ENCODE results near the gene CHEK1. TPM values are rescaled to one million over a fixed set of nuclear protein-coding genes. Genes with fewer than 3 reads are reported as not detected.

CHEK1 gene
- total and polyA plus RNA-seq, 5 donors, result 0.32 to 2.5 (median 1.7) TPM

DNA sequence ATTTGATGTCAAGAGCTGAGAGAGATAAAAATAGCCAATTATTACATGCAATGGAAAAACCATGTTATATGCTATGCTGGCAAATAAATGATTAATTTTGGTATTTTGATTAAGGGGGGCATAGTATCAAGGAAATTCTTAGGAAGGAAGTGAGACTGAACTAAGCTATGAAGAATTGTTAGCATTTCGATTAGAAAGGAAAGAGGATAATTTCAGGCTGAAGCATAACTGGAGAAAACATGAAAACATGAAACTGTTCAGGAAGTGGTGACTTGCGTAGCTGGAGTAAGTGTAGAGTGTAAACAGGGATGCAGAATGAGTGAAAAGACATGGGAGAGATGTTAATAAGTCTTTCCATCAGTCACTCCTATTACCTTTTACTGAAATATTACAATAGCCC is 49.2 kb downstream of the CHEK1 start:
- ATAC-seq, result no peak
- H3K4me1 ChIP-seq (ENCODE audit: control insufficient read depth, insufficient read depth, low read length), result no peaks in the 10 kb centered on the region
- no peak overlapping the region for H3K4me3 ChIP-seq (ENCODE audit: low read length)
- no peak overlapping the region for H3K27ac ChIP-seq (ENCODE audit: low read length)
- no peaks in the 10 kb centered on the region for H3K9me3 ChIP-seq (ENCODE audit: control insufficient read depth, low read length)
- 66% methylated on average over 2 of the region's 2 CpGs for WGBS
- intact Hi-C loops (cut with DNase I), result no loop called here
- DNase-seq, result no peak
- H3K27me3 ChIP-seq (ENCODE audit: control insufficient read depth, insufficient read depth), result no peaks in the 10 kb centered on the region

DNA sequence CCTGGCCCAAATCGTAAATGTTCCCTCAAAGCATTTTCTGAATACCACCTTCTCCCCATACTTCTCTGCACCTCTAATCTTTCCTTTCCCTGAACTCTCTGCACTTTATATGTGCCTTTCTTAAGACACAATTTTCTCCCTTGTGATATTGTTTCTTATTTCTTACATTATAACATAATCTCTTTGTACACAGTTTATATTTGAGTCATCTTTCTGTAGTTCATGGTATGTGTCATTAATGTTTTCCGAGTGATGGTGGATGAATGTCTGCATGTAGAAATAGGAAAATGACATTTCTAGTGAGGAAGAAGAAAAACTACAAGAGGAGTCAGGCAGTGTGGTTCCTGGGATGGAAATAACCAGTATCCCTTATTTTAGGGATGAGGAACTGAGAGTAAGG is 50.2 kb downstream of the CHEK1 start:
- no peak for ATAC-seq
- Histone ChIP-seq H3K27ac (ENCODE audit: low read length) (no peak overlapping the region), H3K4me1 (ENCODE audit: control insufficient read depth, insufficient read depth, low read length) (no peaks in the 10 kb centered on the region), H3K27me3 (ENCODE audit: control insufficient read depth, insufficient read depth) (no peaks in the 10 kb centered on the region), H3K4me3 (ENCODE audit: low read length) (no peak overlapping the region), H3K9me3 (ENCODE audit: control insufficient read depth, low read length) (no peaks in the 10 kb centered on the region)
- intact Hi-C loops (cut with DNase I), result no loop called here
- WGBS, result 91% methylated on average over 2 of the region's 2 CpGs
- DNase-seq, result no peak

DNA sequence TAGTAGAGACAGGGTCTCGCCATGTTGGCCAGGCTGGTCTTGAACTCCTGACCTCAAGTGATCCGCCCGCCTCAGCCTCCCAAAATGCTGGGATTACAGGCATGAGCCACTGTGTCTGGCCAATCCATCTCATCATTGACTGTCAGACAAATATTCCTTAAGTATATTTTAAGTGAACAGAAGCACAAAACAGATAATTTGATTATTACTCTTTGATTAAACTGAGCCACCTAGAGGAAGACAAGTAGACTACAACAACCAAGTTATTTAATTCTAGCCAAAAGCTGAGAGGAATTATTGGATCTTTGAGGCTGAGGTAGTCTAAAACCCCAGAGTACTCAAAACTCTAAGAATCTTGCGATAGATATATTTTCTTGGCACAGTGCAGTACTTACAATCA is 54.4 kb downstream of the CHEK1 start:
- no peak for ATAC-seq
- H3K9me3 ChIP-seq (ENCODE audit: control insufficient read depth, low read length), result no peaks in the 10 kb centered on the region
- no peak for DNase-seq
- 94% methylated on average over 4 of the region's 4 CpGs for WGBS
- no peak overlapping the region for H3K27ac ChIP-seq (ENCODE audit: low read length)
- H3K27me3 ChIP-seq (ENCODE audit: control insufficient read depth, insufficient read depth), result no peaks in the 10 kb centered on the region
- H3K4me1 ChIP-seq (ENCODE audit: control insufficient read depth, insufficient read depth, low read length), result no peaks in the 10 kb centered on the region
- H3K4me3 ChIP-seq (ENCODE audit: low read length), result no peak overlapping the region
- intact Hi-C loops (cut with DNase I), result no loop called here

DNA sequence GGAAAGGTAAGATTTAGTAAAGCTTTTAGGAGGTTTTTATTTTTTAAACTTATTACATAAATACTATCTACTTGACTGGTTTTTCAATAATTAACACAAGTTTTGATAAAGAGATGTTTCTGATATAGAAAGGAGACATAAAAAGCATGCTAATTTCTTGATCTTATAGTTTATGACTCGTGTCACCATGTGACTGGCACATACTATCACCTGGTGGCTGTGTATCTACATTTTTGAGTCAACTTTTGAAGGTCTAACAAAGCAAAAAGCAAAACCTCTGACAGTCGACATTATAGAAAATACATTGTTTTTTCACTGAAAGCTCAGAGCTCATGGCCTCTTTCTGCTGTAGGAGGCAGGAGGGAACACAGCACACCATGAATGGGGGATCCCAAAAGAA is 54.9 kb downstream of the CHEK1 start:
- WGBS, result 93% methylated on average over 2 of the region's 2 CpGs
- H3K4me1 ChIP-seq (ENCODE audit: control insufficient read depth, insufficient read depth, low read length), result no peaks in the 10 kb centered on the region
- no peak for DNase-seq
- no peak for ATAC-seq
- H3K4me3 ChIP-seq (ENCODE audit: low read length), result no peak overlapping the region
- no peak overlapping the region for H3K27ac ChIP-seq (ENCODE audit: low read length)
- H3K9me3 ChIP-seq (ENCODE audit: control insufficient read depth, low read length), result no peaks in the 10 kb centered on the region
- H3K27me3 ChIP-seq (ENCODE audit: control insufficient read depth, insufficient read depth), result no peaks in the 10 kb centered on the region
- intact Hi-C loops (cut with DNase I), result no loop called here

DNA sequence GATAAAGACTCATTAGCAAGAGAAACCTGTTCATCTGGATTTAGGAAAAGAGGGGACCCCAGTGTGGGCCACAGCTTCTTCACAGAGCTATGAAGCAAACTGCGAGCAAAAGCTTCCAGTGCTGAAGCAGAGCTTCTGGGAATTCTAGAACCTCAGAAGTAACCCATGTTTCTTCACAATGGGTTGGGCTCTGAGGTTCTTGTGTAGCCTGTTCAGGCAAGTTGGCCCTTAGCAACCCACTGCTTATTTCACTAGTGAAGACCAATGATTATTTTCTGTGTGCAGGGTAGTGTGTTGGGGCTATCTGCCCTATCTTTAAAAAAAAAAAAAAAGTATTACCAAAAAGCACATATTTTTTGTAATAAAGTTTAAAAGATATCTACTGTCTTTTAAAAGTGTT is 55.8 kb downstream of the CHEK1 start, which contains the start of gene ACRV1:
ACRV1 (minus strand) TSS at position 101 of the 400 bp plus-strand sequence; CDS start at position 34, 67 bp downstream.
- intact Hi-C loops (cut with DNase I), result no loop called here
- Histone ChIP-seq H3K9me3 (ENCODE audit: control insufficient read depth, low read length) (no peaks in the 10 kb centered on the region), H3K4me1 (ENCODE audit: control insufficient read depth, insufficient read depth, low read length) (no peaks in the 10 kb centered on the region), H3K4me3 (ENCODE audit: low read length) (no peak within 1 kb of the TSS), H3K27ac (ENCODE audit: low read length) (no peak within 1 kb of the TSS), H3K27me3 (ENCODE audit: control insufficient read depth, insufficient read depth) (no peaks in the 10 kb centered on the region)
- ATAC-seq (no peak), DNase-seq (no peak)
- WGBS, result 93% methylated on average over 1 of the region's 1 CpG

DNA sequence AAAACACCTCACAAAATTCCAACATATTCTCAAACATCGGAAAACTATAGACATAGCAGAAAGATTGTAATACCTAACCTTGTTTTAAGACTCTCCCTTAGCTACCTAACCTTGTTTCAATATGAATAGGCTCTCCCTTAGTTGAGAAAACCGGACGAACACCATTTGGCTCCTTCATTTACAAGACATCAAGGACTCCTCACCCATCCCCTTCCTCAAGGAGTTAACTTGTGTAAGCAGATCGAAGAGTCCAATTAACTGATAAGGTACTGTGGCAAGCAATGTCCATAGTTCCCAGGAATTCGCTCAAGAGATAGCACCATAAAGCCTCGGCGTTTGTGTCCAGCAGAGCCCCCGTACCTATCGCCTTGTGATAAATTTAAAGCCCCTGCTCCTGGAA is 60.3 kb downstream of the CHEK1 start:
- DNase-seq, result no peak
- Histone ChIP-seq H3K27me3 (ENCODE audit: control insufficient read depth, insufficient read depth) (no peaks in the 10 kb centered on the region), H3K4me3 (ENCODE audit: low read length) (no peak overlapping the region), H3K9me3 (ENCODE audit: control insufficient read depth, low read length) (no peaks in the 10 kb centered on the region), H3K4me1 (ENCODE audit: control insufficient read depth, insufficient read depth, low read length) (no peaks in the 10 kb centered on the region), H3K27ac (ENCODE audit: low read length) (no peak overlapping the region)
- no peak for ATAC-seq
- intact Hi-C loops (cut with DNase I), result no loop called here
- WGBS, result 54% methylated on average over 9 of the region's 9 CpGs

DNA sequence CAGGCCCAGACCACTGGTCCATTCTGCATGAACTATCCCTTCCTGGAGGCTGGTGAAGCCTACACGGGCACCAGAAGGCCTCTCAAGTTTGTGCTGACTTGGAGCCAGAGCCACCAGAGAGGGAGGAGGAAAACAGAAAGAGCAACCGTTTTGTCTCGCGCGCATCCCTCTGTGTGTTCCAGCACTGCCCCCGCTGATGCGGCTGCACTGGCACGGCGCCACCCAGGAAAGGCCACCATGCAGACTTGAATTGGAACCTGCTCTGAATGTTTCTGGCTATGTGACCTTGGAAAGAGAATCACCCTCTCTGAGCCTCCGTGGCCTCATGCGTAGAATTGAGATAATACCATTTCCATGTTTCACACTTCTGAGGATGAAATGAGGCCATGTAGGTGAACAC is 63.1 kb downstream of the CHEK1 start:
- no peaks in the 10 kb centered on the region for H3K4me1 ChIP-seq (ENCODE audit: control insufficient read depth, insufficient read depth, low read length)
- WGBS, result 92% methylated on average over 11 of the region's 11 CpGs
- DNase-seq, result peak in 1 of 3 donors; percentile 43
- intact Hi-C loops (cut with DNase I), result no loop called here
- H3K27ac ChIP-seq (ENCODE audit: low read length), result no peak overlapping the region
- H3K4me3 ChIP-seq (ENCODE audit: low read length), result no peak overlapping the region
- no peak for ATAC-seq
- H3K9me3 ChIP-seq (ENCODE audit: control insufficient read depth, low read length), result no peaks in the 10 kb centered on the region
- no peaks in the 10 kb centered on the region for H3K27me3 ChIP-seq (ENCODE audit: control insufficient read depth, insufficient read depth)

DNA sequence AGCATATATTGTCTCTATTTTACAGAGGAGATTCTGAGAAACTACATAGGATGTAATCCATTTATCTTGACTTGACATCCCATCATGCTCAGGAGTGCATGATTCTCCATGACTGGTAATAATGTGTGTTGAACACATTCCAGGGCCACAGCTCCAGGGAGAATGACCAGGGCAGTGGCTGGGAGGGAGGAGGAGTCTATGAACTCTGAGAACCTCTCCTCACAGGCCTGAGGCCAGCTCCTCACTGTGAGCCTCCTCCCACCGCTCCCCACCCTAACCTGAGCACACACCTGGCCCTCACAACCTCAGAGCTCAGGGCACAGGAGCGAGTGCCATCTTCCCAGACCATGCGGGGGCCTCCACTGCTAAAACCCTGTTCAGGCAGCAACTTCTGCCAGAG is 63.7 kb downstream of the CHEK1 start:
- Histone ChIP-seq H3K27ac (ENCODE audit: low read length) (no peak overlapping the region), H3K27me3 (ENCODE audit: control insufficient read depth, insufficient read depth) (no peaks in the 10 kb centered on the region), H3K9me3 (ENCODE audit: control insufficient read depth, low read length) (no peaks in the 10 kb centered on the region), H3K4me1 (ENCODE audit: control insufficient read depth, insufficient read depth, low read length) (no peaks in the 10 kb centered on the region), H3K4me3 (ENCODE audit: low read length) (no peak overlapping the region)
- WGBS, result 93% methylated on average over 3 of the region's 3 CpGs
- intact Hi-C loops (cut with DNase I), result no loop called here
- ATAC-seq, result no peak
- DNase-seq, result no peak

DNA sequence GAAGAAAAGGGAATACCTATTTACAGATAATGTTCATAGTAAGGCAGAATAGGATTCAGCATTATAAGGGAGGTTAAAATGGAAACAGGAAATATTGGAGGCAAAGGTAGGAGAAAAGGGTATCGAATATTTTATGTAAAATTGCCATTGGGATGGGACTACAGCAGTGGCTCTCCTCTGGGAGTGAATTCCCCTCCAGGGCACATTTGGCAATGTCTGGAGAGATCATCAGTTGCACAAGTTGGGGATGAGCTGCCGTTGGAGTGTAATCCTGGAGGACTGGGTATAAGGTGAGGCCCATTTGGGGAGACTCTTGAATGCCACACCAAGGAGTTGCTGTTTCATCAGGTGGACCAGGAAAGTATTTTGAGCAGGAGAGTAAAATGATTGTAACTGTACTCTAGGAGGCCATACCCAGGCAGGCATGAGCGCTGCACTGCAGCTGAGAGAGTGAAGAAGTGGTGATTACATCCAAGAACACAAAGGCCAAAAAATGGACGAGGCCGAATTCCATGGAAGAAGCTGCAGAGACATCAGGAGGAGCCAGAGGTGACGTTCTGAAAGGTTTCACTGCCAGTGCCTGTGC is 64.4 kb downstream of the CHEK1 start:
- H3K27ac ChIP-seq (ENCODE audit: low read length), result no peak overlapping the region
- intact Hi-C loops (cut with DNase I), result no loop called here
- ATAC-seq, result no peak
- DNase-seq, result no peak
- no peaks in the 10 kb centered on the region for H3K4me1 ChIP-seq (ENCODE audit: control insufficient read depth, insufficient read depth, low read length)
- no peak overlapping the region for H3K4me3 ChIP-seq (ENCODE audit: low read length)
- no peaks in the 10 kb centered on the region for H3K27me3 ChIP-seq (ENCODE audit: control insufficient read depth, insufficient read depth)
- 81% methylated on average over 6 of the region's 6 CpGs for WGBS
- no peaks in the 10 kb centered on the region for H3K9me3 ChIP-seq (ENCODE audit: control insufficient read depth, low read length)

DNA sequence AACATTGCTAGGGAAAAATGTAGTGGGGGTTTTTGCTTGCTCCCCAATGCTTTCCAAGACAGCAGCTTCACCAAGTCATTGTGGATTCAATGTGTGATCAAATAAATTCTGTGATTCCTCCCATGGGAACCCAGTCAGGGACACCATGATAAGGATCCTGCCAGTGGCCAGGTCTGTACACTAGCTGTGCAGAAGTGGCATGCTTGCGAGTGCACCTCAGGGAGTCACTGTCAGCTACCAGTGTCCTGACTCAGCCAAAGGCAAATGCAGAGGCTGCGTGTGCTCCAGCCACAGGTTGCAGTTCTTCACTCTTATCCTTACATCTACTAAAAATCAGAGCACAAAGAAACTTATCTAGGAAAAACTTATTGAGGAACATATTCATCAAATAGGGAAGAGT is 65.0 kb downstream of the CHEK1 start:
- DNase-seq, result no peak
- 89% methylated on average over 2 of the region's 2 CpGs for WGBS

DNA sequence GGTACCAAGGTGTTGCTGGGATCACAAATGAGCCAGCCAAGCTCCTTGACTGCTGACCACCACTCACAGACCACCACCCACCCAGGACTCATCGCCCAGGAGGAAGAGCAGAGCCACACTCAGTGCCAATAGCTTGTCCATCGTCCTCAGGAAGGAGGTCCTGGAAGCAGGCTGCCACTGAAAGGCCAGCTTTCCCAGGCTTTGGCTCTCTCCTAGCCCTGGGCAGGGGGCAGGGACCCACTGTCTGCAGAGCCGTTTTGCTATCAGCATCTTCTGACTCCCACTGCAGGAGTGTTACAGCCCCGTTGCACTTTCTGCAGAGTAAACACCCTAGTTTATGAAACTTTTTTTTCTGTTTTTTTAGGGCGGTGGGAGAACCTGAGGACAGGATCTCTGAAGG is 67.9 kb downstream of the CHEK1 start:
- WGBS, result 69% methylated on average over 5 of the region's 5 CpGs
- no peaks in the 10 kb centered on the region for H3K27me3 ChIP-seq (ENCODE audit: control insufficient read depth, insufficient read depth)
- H3K4me3 ChIP-seq (ENCODE audit: low read length), result no peak overlapping the region
- no peak overlapping the region for H3K27ac ChIP-seq (ENCODE audit: low read length)
- intact Hi-C loops (cut with DNase I), result no loop called here
- ATAC-seq (no peak), DNase-seq (no peak)
- H3K4me1 ChIP-seq (ENCODE audit: control insufficient read depth, insufficient read depth, low read length), result no peaks in the 10 kb centered on the region
- H3K9me3 ChIP-seq (ENCODE audit: control insufficient read depth, low read length), result no peaks in the 10 kb centered on the region

More for the DNA sequence above, 65.0 kb downstream of the CHEK1 start:
- no peak overlapping the region for H3K27ac ChIP-seq (ENCODE audit: low read length)
- intact Hi-C loops (cut with DNase I), result no loop called here
- H3K27me3 ChIP-seq (ENCODE audit: control insufficient read depth, insufficient read depth), result no peaks in the 10 kb centered on the region
- no peak overlapping the region for H3K4me3 ChIP-seq (ENCODE audit: low read length)
- ATAC-seq, result no peak
- H3K9me3 ChIP-seq (ENCODE audit: control insufficient read depth, low read length), result no peaks in the 10 kb centered on the region
- no peaks in the 10 kb centered on the region for H3K4me1 ChIP-seq (ENCODE audit: control insufficient read depth, insufficient read depth, low read length)

DNA sequence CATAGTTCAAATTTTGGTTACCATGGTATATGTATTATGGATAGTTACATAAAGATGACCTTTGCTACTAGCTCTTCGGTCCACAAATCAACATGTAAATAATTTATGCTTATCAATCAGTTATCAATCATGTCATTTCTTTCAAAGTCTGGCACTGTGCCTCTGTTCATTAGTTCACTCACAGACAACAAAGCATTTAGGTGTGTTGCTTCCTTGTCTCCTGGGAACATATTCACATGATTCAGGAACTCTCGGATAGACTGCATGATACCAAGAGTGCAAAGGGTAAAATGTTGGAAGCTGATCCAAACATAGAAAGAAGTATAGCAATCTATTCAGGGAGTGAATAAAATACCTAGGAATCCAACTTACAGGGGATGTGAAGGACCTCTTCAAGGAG is 70.0 kb downstream of the CHEK1 start:
- intact Hi-C loops (cut with DNase I), result no loop called here
- H3K4me3 ChIP-seq (ENCODE audit: low read length), result no peak overlapping the region
- ATAC-seq, result no peak
- H3K27ac ChIP-seq (ENCODE audit: low read length), result no peak overlapping the region
- H3K4me1 ChIP-seq (ENCODE audit: control insufficient read depth, insufficient read depth, low read length), result no peaks in the 10 kb centered on the region
- no peaks in the 10 kb centered on the region for H3K27me3 ChIP-seq (ENCODE audit: control insufficient read depth, insufficient read depth)
- no peaks in the 10 kb centered on the region for H3K9me3 ChIP-seq (ENCODE audit: control insufficient read depth, low read length)
- DNase-seq, result no peak
- 84% methylated on average over 2 of the region's 2 CpGs for WGBS

Data from right cardiac atrium (tissue), 5 donors.